Caco-2 (cell line): Measurements from ENCODE around the gene DOCK3. TPM values are rescaled to one million over a fixed set of nuclear protein-coding genes. Genes with fewer than 3 reads are reported as not detected.

Source experiments
- BruUV-seq: library from RNA; stranded (reverse); fragments of 400-500 nt; replicated peaks from 2 replicates; lab custom pipeline; 2021; lab: Mats Ljungman, UMichigan
- CTCF ChIA-PET: fragments of 300-600 bp; sonication (Branson Sonifier 250); formaldehyde crosslinking; loops from one replicate; lab custom pipeline; 2022; ENCODE audit warnings: antibody characterized with exemption; lab: Charles Lee
- POLR2A ChIA-PET: fragments of 300-600 bp; sonication (Branson Sonifier 250); formaldehyde crosslinking; loops from one replicate; lab custom pipeline; 2022; ENCODE audit warnings: antibody characterized with exemption; lab: Charles Lee
- DNase-seq, 2 experiments: peaks; one replicate each; pipeline versions ENCODE4 v3.0.0 to v3.0.0-alpha.2; 2020 to 2022
- H3K27me3 ChIP-seq: replicated peaks from 2 replicates; pipeline ENCODE4 v1.6.0; 2011; ENCODE audit warnings: low read length; ENCODE audit not compliant: control insufficient read depth, insufficient read depth
- H3K36me3 ChIP-seq: 2 replicates; pipeline ENCODE4 v1.5.1; 2011; ENCODE audit warnings: low read length; ENCODE audit not compliant: control insufficient read depth, insufficient read depth
- H3K4me1 ChIP-seq: fragments of 250-450 bp; sonication (Bioruptor Pico); 2 replicates; pipeline ENCODE4 v1.5.1; 2020; ENCODE audit warnings: mild to moderate bottlenecking
- H3K4me3 ChIP-seq: 2 replicates; pipeline ENCODE4 v1.5.1; 2011; ENCODE audit warnings: low read depth, mild to moderate bottlenecking, control low read depth, low read length
- H3K9me3 ChIP-seq: fragments of 250-450 bp; sonication (Bioruptor Pico); 2 replicates; pipeline ENCODE4 v1.5.1; 2020; ENCODE audit warnings: mild to moderate bottlenecking, moderate library complexity
- H3K27ac Mint-ChIP-seq: one replicate; pipeline ENCODE4 v1.8.0; 2022; ENCODE audit warnings: mixed read lengths; ENCODE audit not compliant: unreplicated experiment
- H3K27me3 Mint-ChIP-seq: one replicate; pipeline ENCODE4 v1.8.0; 2022; ENCODE audit warnings: mixed read lengths; ENCODE audit not compliant: insufficient read depth, unreplicated experiment
- H3K36me3 Mint-ChIP-seq: one replicate; pipeline ENCODE4 v1.8.0; 2022; ENCODE audit warnings: mild to moderate bottlenecking, mixed read lengths; ENCODE audit not compliant: insufficient read depth, unreplicated experiment
- H3K4me1 Mint-ChIP-seq: one replicate; pipeline ENCODE4 v1.8.0; 2022; ENCODE audit warnings: low read depth, mixed read lengths; ENCODE audit not compliant: unreplicated experiment
- H3K4me3 Mint-ChIP-seq: one replicate; pipeline ENCODE4 v1.8.0; 2022; ENCODE audit warnings: mild to moderate bottlenecking, moderate library complexity, mixed read lengths; ENCODE audit not compliant: unreplicated experiment
- H3K9me3 Mint-ChIP-seq: one replicate; pipeline ENCODE4 v1.8.0; 2022; ENCODE audit warnings: mixed read lengths; ENCODE audit not compliant: unreplicated experiment
- CTCF ChIP-seq, 2 experiments: fragments of 200-600 bp in 1 of 2; IDR thresholded peaks; 1 replicate in 1 of 2; 2 replicates in 1 of 2; pipeline versions ENCODE4 v1.5.1 to v1.8.0; 2011 to 2022; ENCODE audit warnings: antibody characterized with exemption in 1 of 2, control low read depth in 1 of 2, inconsistent platforms in 1 of 2, low read depth in 1 of 2, low read length in 1 of 2, mild to moderate bottlenecking in 1 of 2, moderate library complexity in 1 of 2; ENCODE audit not compliant: insufficient read depth in 1 of 2, severe bottlenecking in 1 of 2, unreplicated experiment in 1 of 2
- intact Hi-C: fragments of 100-400 bp; cut with micrococcal nuclease; formaldehyde crosslinking; loops from one replicate; pipeline ENCODE4 v1.10.0; 2022; ENCODE audit not compliant: unreplicated experiment
- total RNA-seq: library from RNA; stranded (reverse); gene quantifications from 2 replicates; pipeline ENCODE4 v1.2.3, GENCODE V29; 2022

Gene DOCK3
- total RNA-seq, 1 experiment from 2014 or later: 0.05 TPM

DNA sequence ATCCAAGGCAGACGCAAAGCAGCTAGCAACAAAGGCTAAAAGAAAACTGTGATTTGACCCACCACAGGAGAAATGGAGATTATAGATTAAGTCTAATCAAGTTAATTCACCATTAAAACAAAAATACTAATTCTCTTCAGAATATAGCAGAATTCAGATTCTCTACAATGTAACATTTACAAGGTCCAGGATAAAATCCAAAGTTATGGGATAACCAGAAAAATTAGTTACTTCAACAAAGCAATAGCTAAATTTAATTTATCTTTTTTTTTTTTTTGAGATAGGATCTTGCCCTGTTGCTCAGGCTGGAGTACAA is 425.8 kb downstream of the DOCK3 start:
- Mint-ChIP-seq H3K27ac (no peak overlapping the region), H3K36me3 (no peaks in the 10 kb centered on the region), H3K4me1 (peaks cover 7% of the 10 kb centered on the region), H3K9me3 (peaks cover 9% of the 10 kb centered on the region), H3K4me3 (no peak overlapping the region), H3K27me3 (peaks cover 8% of the 10 kb centered on the region)
- H3K4me1 ChIP-seq: no peaks in the 10 kb centered on the region
- ChIA-PET CTCF (interaction anchor here (0.6 to 1.8 kb wide), 8 partner anchors 94 to 485 kb away, joined by 3 to 41 read pairs (median 4); no protein-coding TSS in a partner anchor), POLR2A (no interaction called here)
- no peaks in the 10 kb centered on the region for H3K9me3 ChIP-seq
- TF ChIP-seq CTCF (IDR thresholded peaks at IDR 0.05; ENCODE audit: insufficient read depth in 1 of 2, low read depth in 1 of 2, low read length in 1 of 2, severe bottlenecking in 1 of 2, unreplicated experiment in 1 of 2): no peak
- H3K4me3 ChIP-seq: no peak overlapping the region
- no peaks in the 10 kb centered on the region for H3K36me3 ChIP-seq
- no peaks in the 10 kb centered on the region for H3K27me3 ChIP-seq
- no TSS peak for BruUV-seq
- DNase-seq: no peak
- intact Hi-C loops: loop anchor here (1.0 kb wide), 1 partner anchor 272 kb away; no protein-coding TSS in a partner anchor

DNA sequence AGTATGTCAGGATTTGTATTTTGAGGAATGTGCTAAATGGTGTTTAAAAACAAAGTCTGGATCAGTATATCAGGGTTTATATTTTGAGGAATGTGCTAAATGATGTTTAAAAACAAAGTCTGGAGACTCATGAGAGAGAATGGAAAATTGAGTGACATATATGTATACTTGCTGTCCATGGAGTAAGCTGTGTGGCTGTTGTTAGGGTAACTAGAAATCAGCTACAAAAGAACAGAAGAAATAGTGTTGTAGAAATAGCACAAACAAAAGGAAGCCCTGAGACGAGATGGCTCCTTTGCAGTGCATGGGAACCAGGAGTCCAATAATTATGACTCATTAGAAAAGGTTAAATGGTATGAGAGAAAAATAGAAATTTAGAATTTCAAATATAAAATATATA is 427.7 kb downstream of the DOCK3 start:
- no peaks in the 10 kb centered on the region for H3K27me3 ChIP-seq
- intact Hi-C loops: no loop called here
- H3K36me3 ChIP-seq: no peaks in the 10 kb centered on the region
- Mint-ChIP-seq H3K36me3 (no peaks in the 10 kb centered on the region), H3K27ac (no peak overlapping the region), H3K9me3 (no peaks in the 10 kb centered on the region), H3K4me1 (no peaks in the 10 kb centered on the region), H3K4me3 (no peak overlapping the region), H3K27me3 (peaks cover 21% of the 10 kb centered on the region)
- H3K4me1 ChIP-seq: no peaks in the 10 kb centered on the region
- CTCF ChIA-PET: no interaction called here
- no peak for TF ChIP-seq CTCF (IDR thresholded peaks at IDR 0.05; ENCODE audit: insufficient read depth in 1 of 2, low read depth in 1 of 2, low read length in 1 of 2, severe bottlenecking in 1 of 2, unreplicated experiment in 1 of 2)
- no peak overlapping the region for H3K4me3 ChIP-seq
- DNase-seq: no peak
- POLR2A ChIA-PET: no interaction called here
- no peaks in the 10 kb centered on the region for H3K9me3 ChIP-seq
- BruUV-seq: no TSS peak

DNA sequence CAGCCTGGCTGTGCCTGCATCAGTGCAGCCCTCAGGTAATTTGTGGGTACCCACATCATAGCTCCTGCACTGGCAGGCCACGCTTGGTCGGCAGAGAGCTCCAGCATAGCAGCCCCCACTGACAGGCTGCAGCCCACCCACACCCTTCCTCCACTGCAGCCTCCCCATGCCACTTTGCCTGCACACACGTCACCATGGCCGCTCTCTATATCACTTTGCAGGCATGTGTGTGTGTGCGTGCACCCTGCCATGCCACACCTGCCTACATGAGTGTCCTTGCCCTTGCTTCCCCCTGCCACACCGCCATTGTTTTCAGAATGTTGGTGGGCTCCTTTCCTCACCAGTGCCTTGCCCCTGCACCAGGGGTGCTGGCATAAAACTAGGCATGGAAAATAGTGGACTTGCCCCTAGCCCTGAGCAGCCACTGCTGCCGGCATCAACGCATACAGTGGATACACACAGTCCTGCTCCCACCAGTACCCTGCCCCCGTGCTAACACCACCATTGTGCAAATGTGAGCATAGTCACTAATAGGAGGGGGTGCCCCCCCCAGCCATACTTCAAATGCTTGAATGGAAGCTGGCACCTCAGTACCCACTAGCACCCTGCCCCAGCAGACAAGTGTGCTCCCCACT is 431.6 kb downstream of the DOCK3 start:
- Mint-ChIP-seq H3K4me1 (no peaks in the 10 kb centered on the region), H3K36me3 (no peaks in the 10 kb centered on the region), H3K4me3 (no peak overlapping the region), H3K27ac (no peak overlapping the region), H3K27me3 (peaks cover 28% of the 10 kb centered on the region), H3K9me3 (no peaks in the 10 kb centered on the region)
- TF ChIP-seq CTCF (IDR thresholded peaks at IDR 0.05; ENCODE audit: insufficient read depth in 1 of 2, low read depth in 1 of 2, low read length in 1 of 2, severe bottlenecking in 1 of 2, unreplicated experiment in 1 of 2): no peak
- Histone ChIP-seq H3K4me3 (no peak overlapping the region), H3K4me1 (no peaks in the 10 kb centered on the region), H3K36me3 (no peaks in the 10 kb centered on the region), H3K9me3 (no peaks in the 10 kb centered on the region; the same call in 1 of the 2 replicates), H3K27me3 (no peaks in the 10 kb centered on the region)
- POLR2A ChIA-PET: no interaction called here
- DNase-seq: no peak
- CTCF ChIA-PET: no interaction called here
- BruUV-seq: no TSS peak
- intact Hi-C loops: no loop called here
